Activated CD4-positive, alpha-beta T cell treated with anti-CD3 and anti-CD28 coated beads for 24 hours (primary cell): Measurements from ENCODE around the gene IQGAP2.
"Not testable (repeated sequence)": the region's sequence is repeated elsewhere in the genome, so short reads cannot be mapped to it uniquely, and the experiment has no call there.

ENCODE experiments used
- DNase-seq, 2 donors: peaks; one replicate each; pipeline ENCODE4 v3.0.0-alpha.2; 2020; ENCODE audit warnings: low read depth in 2 of 2

IQGAP2 gene

DNA sequence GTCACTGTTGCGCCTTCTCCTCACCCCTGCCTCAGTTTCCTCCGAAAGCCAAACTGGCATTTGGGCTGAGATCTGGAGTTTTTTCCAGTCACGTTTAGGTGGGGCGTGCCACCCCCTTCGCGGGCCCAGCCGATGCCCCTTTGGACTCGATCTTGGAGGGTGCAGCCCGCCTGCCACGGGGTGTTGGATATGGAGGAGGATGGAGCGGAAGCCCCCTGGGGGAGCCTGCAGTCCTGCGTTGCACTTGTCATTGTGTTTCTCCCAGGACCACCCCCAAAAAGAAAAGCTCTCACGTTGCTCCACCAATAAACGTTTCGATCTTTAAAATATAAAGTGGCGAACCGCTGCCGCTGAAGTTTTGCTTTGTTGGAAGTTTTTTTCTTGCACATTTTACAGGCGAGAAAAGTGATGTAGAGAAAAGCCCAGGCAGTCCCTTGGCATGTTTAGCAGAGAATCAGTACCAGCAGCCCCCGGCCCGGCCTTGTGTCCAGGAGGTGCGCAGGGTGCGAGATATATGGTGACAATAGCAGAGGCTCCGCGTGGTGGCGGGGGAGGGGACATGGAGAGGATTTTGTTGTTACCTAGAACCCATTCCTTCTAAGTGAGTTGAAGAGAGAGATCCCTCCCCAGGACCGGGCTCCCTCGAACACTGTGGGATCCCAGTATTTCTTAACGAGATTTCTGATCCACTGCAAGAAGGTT, 313.5 kb downstream of the IQGAP2 start:
- no peak for DNase-seq

DNA sequence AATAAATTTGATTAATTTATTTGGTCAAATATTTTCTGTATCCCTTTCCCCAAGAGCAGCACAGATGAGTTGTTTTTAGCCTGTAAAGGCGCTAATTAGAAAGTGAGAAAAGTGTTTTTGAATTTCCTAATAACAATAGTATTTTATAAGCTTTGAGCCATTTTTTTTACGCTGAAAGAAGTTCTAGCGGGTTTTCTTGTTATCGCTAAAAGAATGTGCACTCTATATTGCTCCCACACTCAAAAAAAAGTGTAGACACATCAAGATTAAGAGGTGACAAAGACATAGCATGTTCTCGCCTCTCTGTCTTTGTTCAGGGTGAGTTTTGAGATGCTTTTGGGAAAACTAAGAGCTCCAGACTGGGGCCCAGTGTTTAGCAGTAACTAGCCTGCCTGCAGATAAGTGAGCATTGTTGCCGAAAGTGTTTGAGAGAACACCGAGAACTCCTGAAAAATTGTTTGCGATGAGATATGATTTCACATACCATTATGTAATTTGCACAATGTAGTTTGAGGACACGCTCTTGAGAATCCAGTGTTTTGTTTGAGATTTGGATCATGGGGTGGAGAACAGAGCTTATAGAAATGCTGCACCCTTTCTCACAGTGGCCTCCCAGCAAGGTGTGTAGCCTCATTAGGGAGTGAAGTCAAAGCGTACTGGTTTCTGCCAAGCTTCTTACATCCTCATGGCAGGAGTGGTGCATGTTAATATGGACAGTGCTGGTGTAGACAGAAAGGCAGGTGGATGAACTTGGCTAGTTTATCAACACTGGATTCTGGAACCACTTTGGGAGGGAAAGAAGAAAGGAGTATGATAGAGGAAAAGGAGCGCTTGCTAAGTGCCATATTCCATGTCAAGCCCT, 314.4 kb downstream of the IQGAP2 start:
- DNase-seq: no peak

- no peak for DNase-seq
Measured at GRCh38 chr5:76718381-76718832, 315.3 kb downstream of the IQGAP2 start.

- no peak for DNase-seq
Measured at GRCh38 chr5:76718880-76719279, 315.8 kb downstream of the IQGAP2 start.

- no peak for DNase-seq
Measured at GRCh38 chr5:76720988-76721569, 318.0 kb downstream of the IQGAP2 start.

GRCh38 chr5:76723266-76723665, 320.2 kb downstream of the IQGAP2 start:
- no peak for DNase-seq

DNA sequence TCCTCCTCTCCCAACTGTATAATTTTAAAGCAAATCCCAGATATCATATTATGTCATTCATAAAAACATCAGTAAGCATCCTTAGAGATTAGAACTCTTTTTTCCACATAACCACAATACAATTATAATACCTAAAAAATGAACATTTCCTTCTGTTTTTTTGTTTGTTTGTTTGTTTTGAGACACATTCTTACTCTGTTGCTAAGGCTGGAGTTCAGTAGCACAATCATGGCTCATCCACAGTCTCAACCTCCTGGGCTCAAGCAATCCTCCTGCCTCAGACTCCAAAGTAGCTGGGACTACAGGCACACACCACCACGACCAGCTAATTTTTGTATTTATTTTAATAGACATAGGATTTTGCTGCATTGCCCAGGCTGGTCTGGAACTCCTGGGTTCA, 320.8 kb downstream of the IQGAP2 start:
- DNase-seq: no peak

GRCh38 chr5:76724871-76725270, 321.8 kb downstream of the IQGAP2 start:
- DNase-seq: no peak

- DNase-seq: no peak
Measured at GRCh38 chr5:76728965-76729364, 325.9 kb downstream of the IQGAP2 start.

GRCh38 chr5:76729373-76730290, 326.5 kb downstream of the IQGAP2 start:
- no peak for DNase-seq

GRCh38 chr5:76732405-76733048, 329.4 kb downstream of the IQGAP2 start:
- DNase-seq: no peak

- no peak for DNase-seq
Measured at GRCh38 chr5:76733049-76733417, 329.9 kb downstream of the IQGAP2 start.

DNA sequence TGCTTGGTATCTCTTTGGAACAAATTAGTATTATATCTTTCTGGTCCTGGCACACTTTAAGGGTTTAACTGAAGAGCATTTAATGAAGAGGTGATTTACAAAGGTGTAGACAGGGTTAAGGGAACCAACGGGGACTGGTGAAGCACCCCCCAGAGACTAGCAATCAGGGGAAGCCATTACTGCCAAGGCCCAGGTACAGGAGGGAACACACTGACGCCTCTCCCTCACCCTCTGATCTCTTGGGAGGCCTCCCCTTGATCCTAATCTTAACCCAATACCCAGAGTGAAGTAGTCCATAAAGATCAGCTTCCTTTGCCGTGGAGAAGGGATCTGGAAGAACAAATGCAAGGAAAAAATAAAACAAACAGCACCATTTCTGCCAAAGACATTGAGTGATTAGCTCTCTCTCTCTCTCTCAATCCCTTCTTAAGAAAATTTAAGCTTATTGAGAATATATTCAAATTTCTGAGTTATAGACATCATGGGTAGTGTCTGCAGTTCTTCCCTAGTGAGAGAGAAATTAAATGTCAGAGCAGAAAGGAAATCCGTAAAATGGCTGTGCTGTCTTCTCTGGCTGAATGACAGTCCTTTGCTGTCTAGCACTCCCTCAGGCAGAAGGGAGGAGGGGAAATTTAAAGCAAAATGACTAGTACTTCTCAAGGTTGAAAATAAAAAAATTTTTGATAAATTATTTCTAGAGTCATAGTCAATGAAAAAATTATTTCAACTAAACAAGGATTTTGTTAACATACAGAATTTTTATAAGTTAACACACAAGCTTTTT, 332.9 kb downstream of the IQGAP2 start:
- DNase-seq: no peak

- DNase-seq: no peak
Measured at GRCh38 chr5:76736679-76737556, 333.8 kb downstream of the IQGAP2 start.

- DNase-seq: no peak
Measured at GRCh38 chr5:76737846-76738245, 334.8 kb downstream of the IQGAP2 start.

DNA sequence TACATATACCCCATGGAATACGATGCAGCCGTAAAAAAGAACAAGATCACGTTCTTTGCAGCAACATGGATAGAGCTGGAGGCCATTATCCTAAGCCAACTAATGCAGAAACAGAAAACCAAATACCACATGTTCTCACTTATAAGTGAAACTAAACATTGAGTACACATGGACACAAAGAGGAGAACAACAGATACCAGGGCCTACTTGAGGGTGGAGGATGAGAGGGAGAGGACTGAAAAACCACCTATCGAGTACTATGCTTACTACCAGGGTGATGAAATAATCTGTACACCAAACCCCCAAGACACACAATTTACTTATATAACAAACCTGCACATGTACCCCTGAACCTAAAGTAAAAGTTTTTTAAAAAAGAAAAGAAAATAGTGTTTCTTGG, 338.4 kb downstream of the IQGAP2 start:
- not testable (repeated sequence) for DNase-seq

DNA sequence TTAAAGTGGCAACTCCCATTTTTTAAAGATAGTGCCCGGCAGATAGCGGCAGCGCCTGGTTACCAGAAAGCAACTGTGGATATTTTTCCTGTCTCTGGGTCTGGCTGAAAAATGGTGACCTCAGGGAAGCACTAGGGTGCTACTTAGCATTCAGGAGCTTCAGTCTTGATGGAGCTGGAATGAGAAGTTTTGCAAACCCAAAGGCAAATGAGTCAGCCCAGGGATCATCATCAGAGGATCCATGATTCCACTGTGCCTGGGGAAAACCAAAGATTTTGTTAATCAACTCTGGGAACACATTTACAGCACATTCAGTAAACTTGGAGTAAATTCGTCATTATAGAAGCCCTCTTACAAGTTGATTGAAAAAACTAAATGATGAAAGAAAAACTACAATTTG, 339.5 kb downstream of the IQGAP2 start:
- DNase-seq: no peak

DNA sequence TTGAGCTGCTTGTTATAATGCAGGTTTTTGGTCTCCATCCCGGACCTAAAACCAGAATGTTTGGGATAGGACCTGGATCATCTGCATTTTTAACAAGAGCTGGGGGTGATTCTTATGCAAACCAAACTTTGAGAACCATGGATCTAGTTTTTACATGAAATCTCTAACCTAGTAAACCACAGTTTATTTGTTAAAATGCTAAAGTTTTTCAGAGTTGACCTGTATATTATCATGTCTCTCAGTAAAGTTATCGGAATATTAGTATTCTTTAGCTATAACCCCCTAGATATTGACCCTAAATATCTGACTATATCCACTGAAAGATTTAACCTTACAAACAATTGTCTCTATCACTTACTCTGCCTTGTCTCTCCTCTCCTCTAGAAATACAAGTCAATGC, 341.5 kb downstream of the IQGAP2 start:
- DNase-seq: no peak

GRCh38 chr5:76745670-76746069, 342.6 kb downstream of the IQGAP2 start:
- DNase-seq: no peak
